Neuronal stem cell (in vitro differentiated cells): ENCODE data around the gene COX10.

ENCODE experiments used
- DNase-seq: peaks from one replicate; pipeline ENCODE4 v3.0.0-alpha.2; 2013; ENCODE audit warnings: low spot score
- H2AFZ ChIP-seq: one replicate; pipeline ENCODE4 v1.6.1; 2013; ENCODE audit warnings: mild to moderate bottlenecking, low read length, inconsistent platforms
- H2AK5ac ChIP-seq: 2 replicates; pipeline ENCODE4 v1.6.1; 2013; ENCODE audit warnings: low read depth, mild to moderate bottlenecking, inconsistent platforms, low read length, moderate library complexity, mixed read lengths
- H2BK120ac ChIP-seq: 2 replicates; pipeline ENCODE4 v1.6.1; 2013; ENCODE audit warnings: low read depth, mild to moderate bottlenecking, inconsistent platforms, low read length, moderate library complexity, mixed read lengths
- H2BK12ac ChIP-seq: one replicate; pipeline ENCODE4 v1.6.1; 2013; ENCODE audit warnings: low read length, inconsistent platforms
- H2BK15ac ChIP-seq: 2 replicates; pipeline ENCODE4 v1.6.1; 2013; ENCODE audit warnings: mild to moderate bottlenecking, low read length, inconsistent platforms, mixed read lengths
- H2BK5ac ChIP-seq: one replicate; pipeline ENCODE4 v1.6.1; 2013; ENCODE audit warnings: inconsistent platforms, mild to moderate bottlenecking, low read length, moderate library complexity
- H3K14ac ChIP-seq: one replicate; pipeline ENCODE4 v1.6.1; 2013; ENCODE audit warnings: low read length, inconsistent platforms
- H3K18ac ChIP-seq: 2 replicates; pipeline ENCODE4 v1.6.1; 2013; ENCODE audit warnings: low read length, inconsistent platforms
- H3K23ac ChIP-seq: 2 replicates; pipeline ENCODE4 v1.6.1; 2013; ENCODE audit warnings: low read depth, mild to moderate bottlenecking, mixed read lengths, low read length, inconsistent platforms; ENCODE audit not compliant: poor library complexity
- H3K27ac ChIP-seq: replicated peaks from 3 replicates; pipeline ENCODE4 v1.5.1; 2013; ENCODE audit warnings: low read length, inconsistent platforms
- H3K27me3 ChIP-seq, 3 experiments: 2 replicates each; pipeline ENCODE4 v1.6.1; 2013; ENCODE audit warnings: low read length in 3 of 3, mild to moderate bottlenecking in 2 of 3, inconsistent platforms in 1 of 3, low read depth in 1 of 3, mixed read lengths in 1 of 3, moderate library complexity in 1 of 3; ENCODE audit not compliant: control insufficient read depth in 3 of 3, insufficient read depth in 3 of 3
- H3K36me3 ChIP-seq, 2 donors: replicated peaks in 1 of 2; 2 replicates each; pipeline ENCODE4 v1.6.1; 2013; ENCODE audit warnings: low read length in 2 of 2; ENCODE audit not compliant: control insufficient read depth in 2 of 2, insufficient read depth in 2 of 2
- H3K4ac ChIP-seq: 2 replicates; pipeline ENCODE4 v1.6.1; 2013; ENCODE audit warnings: inconsistent platforms, mild to moderate bottlenecking, low read length, moderate library complexity
- H3K4me1 ChIP-seq, 2 donors: 1 replicate in 1 of 2; 2 replicates in 1 of 2; pipeline ENCODE4 v1.6.1; 2013; ENCODE audit warnings: low read length in 2 of 2, low read depth in 1 of 2; ENCODE audit not compliant: control insufficient read depth in 2 of 2, insufficient read depth in 1 of 2
- H3K4me2 ChIP-seq: one replicate; pipeline ENCODE4 v1.6.1; 2013; ENCODE audit warnings: mild to moderate bottlenecking, low read length, inconsistent platforms; ENCODE audit not compliant: insufficient read depth, poor library complexity, severe bottlenecking
- H3K4me3 ChIP-seq, 2 donors: 2 replicates each; pipeline ENCODE4 v1.5.1; 2013; ENCODE audit warnings: low read length in 2 of 2, mild to moderate bottlenecking in 2 of 2, inconsistent platforms in 1 of 2, moderate library complexity in 1 of 2
- H3K79me1 ChIP-seq: one replicate; pipeline ENCODE4 v1.6.1; 2013; ENCODE audit warnings: low read depth, mild to moderate bottlenecking, inconsistent platforms, low read length, moderate library complexity
- H3K9ac ChIP-seq: one replicate; pipeline ENCODE4 v1.6.1; 2013; ENCODE audit warnings: mild to moderate bottlenecking, low read depth, low read length, inconsistent platforms; ENCODE audit not compliant: poor library complexity
- H3K9me3 ChIP-seq, 2 donors: replicated peaks in 1 of 2; 2 replicates each; pipeline versions ENCODE3 to v1.6.1; 2013; ENCODE audit warnings: low read length in 2 of 2, mild to moderate bottlenecking in 2 of 2, inconsistent platforms in 1 of 2, low read depth in 1 of 2, mixed read lengths in 1 of 2, moderate library complexity in 1 of 2; ENCODE audit not compliant: control insufficient read depth in 2 of 2, insufficient read depth in 1 of 2
- H4K8ac ChIP-seq: one replicate; pipeline ENCODE4 v1.6.1; 2013; ENCODE audit warnings: low read depth, mild to moderate bottlenecking, inconsistent platforms, low read length, moderate library complexity
- H4K91ac ChIP-seq: one replicate; pipeline ENCODE4 v1.6.1; 2013; ENCODE audit warnings: low read length, low read depth, mild to moderate bottlenecking, inconsistent platforms; ENCODE audit not compliant: poor library complexity
- whole genome bisulfite sequencing, 2 donors: extraction: QIAGEN DNeasy Blood & Tissue Kit; methylation state at CpG; one replicate each; pipeline ENCODE4 v1.1.7; 2013; ENCODE audit warnings: missing lambda C conversion rate in 2 of 2, mixed read lengths in 1 of 2; ENCODE audit not compliant: insufficient read length in 2 of 2, insufficient replicate concordance in 1 of 2; ENCODE audit errors: extremely low coverage in 2 of 2; 5-methylcytosine and 5-hydroxymethylcytosine counted together

COX10 gene

DNA sequence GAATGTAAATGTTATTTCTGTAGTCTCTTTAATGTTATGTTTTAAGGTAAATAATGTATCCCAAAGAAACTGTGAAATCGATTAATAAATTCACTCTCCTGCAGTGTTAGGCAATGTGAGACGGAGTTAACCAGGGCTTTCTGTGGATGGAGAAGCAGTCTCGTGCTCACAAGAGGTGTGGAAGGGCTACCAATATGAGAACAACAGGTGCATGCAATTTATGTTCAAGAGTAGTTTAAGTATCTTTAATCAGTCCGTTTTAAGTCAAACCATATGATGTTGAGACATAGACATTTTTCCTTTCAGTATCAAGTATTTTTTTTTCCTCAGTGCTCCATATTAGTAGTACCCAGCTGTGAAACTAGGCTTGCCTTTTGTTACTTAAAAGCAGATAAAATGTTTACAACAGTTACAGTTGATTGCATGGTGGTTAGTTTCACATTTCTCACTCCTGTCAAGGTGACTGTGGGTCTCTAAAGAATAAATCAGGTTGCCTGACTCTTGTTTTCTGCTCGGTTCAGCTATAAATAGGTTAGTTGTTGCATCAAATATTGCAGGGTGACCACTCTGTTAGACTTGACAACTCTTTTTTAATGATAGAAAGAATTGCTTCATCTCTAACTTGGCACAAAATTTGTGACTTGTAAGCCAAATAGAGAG, 54.4 kb downstream of the COX10 start:
- Histone ChIP-seq H2AFZ (no peak overlapping the region), H2AK5ac (no peak overlapping the region), H3K23ac (no peak overlapping the region), H3K4me1 (no peaks in the 10 kb centered on the region), H2BK15ac (no peak overlapping the region), H4K91ac (no peak overlapping the region), H3K18ac (no peak overlapping the region), H3K4me2 (no peak overlapping the region), H2BK12ac (no peak overlapping the region), H2BK5ac (no peak overlapping the region), H2BK120ac (no peak overlapping the region), H3K79me1 (no peaks in the 10 kb centered on the region), H3K9me3 (no peaks in the 10 kb centered on the region), H3K27me3 (no peaks in the 10 kb centered on the region), H3K27ac (no peak overlapping the region), H3K36me3 (no peaks in the 10 kb centered on the region), H3K9ac (no peak overlapping the region), H3K4ac (no peak overlapping the region), H3K14ac (no peak overlapping the region), H3K4me3 (no peak overlapping the region), H4K8ac (no peak overlapping the region)
- DNase-seq: no peak
- no CpG with 5 or more reads among the region's 5 CpGs for WGBS, 2 donors

DNA sequence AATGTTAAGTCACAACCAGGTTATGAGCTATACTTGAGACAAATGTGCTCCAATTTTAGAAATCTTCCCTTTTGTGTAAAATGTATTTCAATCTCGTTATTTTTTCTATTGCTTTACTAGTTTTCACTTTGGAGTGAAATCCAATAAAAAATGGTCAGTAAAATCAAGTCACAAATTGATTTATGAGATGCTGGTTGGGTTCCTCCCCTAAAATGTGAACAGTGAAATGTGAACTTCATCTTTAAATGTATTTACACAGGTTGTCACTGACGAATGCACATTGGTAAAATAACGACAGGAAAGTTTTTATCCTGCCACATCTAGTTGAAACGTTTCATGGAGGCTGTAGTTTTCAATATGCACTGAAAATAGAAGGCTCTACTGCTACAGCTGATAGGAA, 55.5 kb downstream of the COX10 start:
- Histone ChIP-seq H3K4ac (no peak overlapping the region), H3K4me1 (no peaks in the 10 kb centered on the region), H3K9ac (no peak overlapping the region), H2AK5ac (no peak overlapping the region), H2BK12ac (no peak overlapping the region), H3K27me3 (no peaks in the 10 kb centered on the region), H3K9me3 (no peaks in the 10 kb centered on the region), H4K91ac (no peak overlapping the region), H3K14ac (no peak overlapping the region), H3K27ac (no peak overlapping the region), H3K79me1 (no peaks in the 10 kb centered on the region), H2BK5ac (no peak overlapping the region), H3K4me3 (no peak overlapping the region), H3K4me2 (no peak overlapping the region), H3K18ac (no peak overlapping the region), H2BK15ac (no peak overlapping the region), H2AFZ (no peak overlapping the region), H4K8ac (no peak overlapping the region), H2BK120ac (no peak overlapping the region), H3K36me3 (no peaks in the 10 kb centered on the region), H3K23ac (no peak overlapping the region)
- WGBS, 2 donors: no CpG with 5 or more reads among the region's 4 CpGs
- DNase-seq: no peak

GRCh38 chr17:14125518-14126137, 56.3 kb downstream of the COX10 start:
- H2AK5ac ChIP-seq: no peak overlapping the region
- no peak overlapping the region for H4K91ac ChIP-seq
- H3K27me3 ChIP-seq: no peaks in the 10 kb centered on the region
- no peaks in the 10 kb centered on the region for H3K36me3 ChIP-seq
- H2BK120ac ChIP-seq: no peak overlapping the region
- no peak overlapping the region for H4K8ac ChIP-seq
- H3K4ac ChIP-seq: no peak overlapping the region
- no peak overlapping the region for H3K23ac ChIP-seq
- no peak overlapping the region for H2BK12ac ChIP-seq
- H3K4me3 ChIP-seq: no peak overlapping the region
- no peak overlapping the region for H3K4me2 ChIP-seq
- no peak for DNase-seq
- H3K18ac ChIP-seq: no peak overlapping the region
- no peak overlapping the region for H2BK15ac ChIP-seq
- no peaks in the 10 kb centered on the region for H3K4me1 ChIP-seq
- no peak overlapping the region for H3K27ac ChIP-seq
- no peak overlapping the region for H2BK5ac ChIP-seq
- H2AFZ ChIP-seq: no peak overlapping the region
- H3K9me3 ChIP-seq: peaks cover 0 to under 1% of the 10 kb centered on the region in 2 donors
- H3K9ac ChIP-seq: no peak overlapping the region
- no CpG with 5 or more reads among the region's 6 CpGs for WGBS, 2 donors
- no peaks in the 10 kb centered on the region for H3K79me1 ChIP-seq
- H3K14ac ChIP-seq: no peak overlapping the region

- no peak overlapping the region for H3K27ac ChIP-seq
- H2BK12ac ChIP-seq: no peak overlapping the region
- H3K9ac ChIP-seq: no peak overlapping the region
- no peaks in the 10 kb centered on the region for H3K36me3 ChIP-seq
- H3K4me2 ChIP-seq: no peak overlapping the region
- H4K91ac ChIP-seq: no peak overlapping the region
- no peak overlapping the region for H3K18ac ChIP-seq
- H3K23ac ChIP-seq: no peak overlapping the region
- no peak for DNase-seq
- H3K27me3 ChIP-seq: no peaks in the 10 kb centered on the region
- H2AFZ ChIP-seq: no peak overlapping the region
- no peak overlapping the region for H3K14ac ChIP-seq
- H2AK5ac ChIP-seq: no peak overlapping the region
- H3K79me1 ChIP-seq: no peaks in the 10 kb centered on the region
- no peak overlapping the region for H3K4me3 ChIP-seq
- H4K8ac ChIP-seq: no peak overlapping the region
- no peak overlapping the region for H3K4ac ChIP-seq
- H3K9me3 ChIP-seq: peaks cover 0 to 9% of the 10 kb centered on the region in 2 donors
- no peak overlapping the region for H2BK15ac ChIP-seq
- no peak overlapping the region for H2BK120ac ChIP-seq
- no peak overlapping the region for H2BK5ac ChIP-seq
- H3K4me1 ChIP-seq: peaks cover 1 to 12% of the 10 kb centered on the region in 2 donors
Observed at GRCh38 chr17:14133104-14133503, 63.8 kb downstream of the COX10 start.
